Ovary (tissue), 9 donors: ENCODE data around the gene SMARCD2. TPM values are rescaled to one million over a fixed set of nuclear protein-coding genes. Genes with fewer than 3 reads are reported as not detected.

Source experiments
- DNase-seq, 5 donors: peaks; one replicate each; pipeline ENCODE4 v3.0.0-alpha.2; 2019 to 2020
- H3K27ac ChIP-seq, 2 donors: fragments of 200-600 bp; one replicate each; pipeline versions ENCODE4 v1.5.1 to v1.8.0; 2019 to 2022
- H3K27me3 ChIP-seq: fragments of 200-600 bp; one replicate; pipeline ENCODE4 v1.8.0; 2022
- H3K36me3 ChIP-seq: fragments of 200-600 bp; sonication (generic); one replicate; pipeline ENCODE4 v1.5.1; 2019
- H3K4me1 ChIP-seq: one replicate; pipeline ENCODE4 v1.8.1; 2013; ENCODE audit warnings: mild to moderate bottlenecking, moderate library complexity; ENCODE audit not compliant: insufficient read depth
- H3K4me3 ChIP-seq: fragments of 200-600 bp; sonication (generic); one replicate; pipeline ENCODE4 v1.5.1; 2017
- H3K9me3 ChIP-seq, 2 donors: fragments of 200-600 bp in 1 of 2; sonication (generic) in 1 of 2; one replicate each; pipeline versions ENCODE4 v1.5.1 to v1.8.1; 2013 to 2019; ENCODE audit warnings: mild to moderate bottlenecking in 1 of 2, moderate library complexity in 1 of 2
- CTCF ChIP-seq, 3 donors: fragments of 450-650 bp in 2 of 3; fragments of 200-600 bp in 1 of 3; IDR thresholded peaks; one replicate each; pipeline versions ENCODE4 v1.5.1 to v1.8.0; 2016 to 2022; ENCODE audit warnings: antibody characterized with exemption in 3 of 3, mild to moderate bottlenecking in 1 of 3
- EP300 ChIP-seq: sonication (generic); formaldehyde crosslinking; IDR thresholded peaks from one replicate; pipeline ENCODE4 v1.6.1; 2017; ENCODE audit warnings: antibody characterized with exemption
- POLR2A ChIP-seq: fragments of 450-650 bp; IDR thresholded peaks from one replicate; pipeline ENCODE4 v1.6.1; 2017; ENCODE audit warnings: antibody characterized with exemption, mild to moderate bottlenecking, moderate library complexity
- WGBS, 3 donors: extraction: QIAGEN DNeasy Blood & Tissue Kit in 1 of 3; methylation state at CpG; one replicate each; pipeline versions ENCODE4 v1.1.5 to v1.1.7; 2013 to 2017; 5-methylcytosine and 5-hydroxymethylcytosine counted together
- intact Hi-C, 4 donors: fragments of 100-400 bp; cut with DNase I; formaldehyde crosslinking; loops; one replicate each; pipeline versions ENCODE4 v1.11.0 to v1.15.1; 2022 to 2023
- polyA plus RNA-seq, 2 donors: library from polyadenylated mRNA; stranded (reverse); fragments of 200-250 nt in 1 of 2; fragments of 350-450 nt in 1 of 2; fragmentation: Illumina TruSeq in 1 of 2; extraction: RNeasy Lipid Tissue Mini Kit (QIAGEN cat#74804) in 1 of 2; gene quantifications; one replicate each; pipeline ENCODE4 v1.2.3, GENCODE V29; 2013 to 2014
- total RNA-seq, 7 donors: library from RNA; depleted of rRNA in 2 of 7; stranded (reverse); fragments of >200 nt in 2 of 7; fragmentation: NEBNext Ultra II Directional in 3 of 7; extraction: Animal tissue kit (Norgen Biotek cat#: 25700) in 3 of 7; gene quantifications; one replicate each; pipeline versions ENCODE4 v1.1.0 to v1.2.4, GENCODE V29; 2016 to 2023
- donor health status: DM: no; HTN: no; CAD: no; lungs with moderate emphysema.
- donor health status: DM: no; HTN: no; CAD: no.
- donor health status: Bipolar disorder and iron deficiency.
- donor health status: DM: yes; HTN: yes; CAD: no.
- donor health status: DM: no; HTN: no; CAD: no.
- donor health status: DM: yes; HTN: yes; CAD: no.

Gene SMARCD2
- total and polyA plus RNA-seq, 9 donors: 46.2 to 117 (median 69.8) TPM

DNA sequence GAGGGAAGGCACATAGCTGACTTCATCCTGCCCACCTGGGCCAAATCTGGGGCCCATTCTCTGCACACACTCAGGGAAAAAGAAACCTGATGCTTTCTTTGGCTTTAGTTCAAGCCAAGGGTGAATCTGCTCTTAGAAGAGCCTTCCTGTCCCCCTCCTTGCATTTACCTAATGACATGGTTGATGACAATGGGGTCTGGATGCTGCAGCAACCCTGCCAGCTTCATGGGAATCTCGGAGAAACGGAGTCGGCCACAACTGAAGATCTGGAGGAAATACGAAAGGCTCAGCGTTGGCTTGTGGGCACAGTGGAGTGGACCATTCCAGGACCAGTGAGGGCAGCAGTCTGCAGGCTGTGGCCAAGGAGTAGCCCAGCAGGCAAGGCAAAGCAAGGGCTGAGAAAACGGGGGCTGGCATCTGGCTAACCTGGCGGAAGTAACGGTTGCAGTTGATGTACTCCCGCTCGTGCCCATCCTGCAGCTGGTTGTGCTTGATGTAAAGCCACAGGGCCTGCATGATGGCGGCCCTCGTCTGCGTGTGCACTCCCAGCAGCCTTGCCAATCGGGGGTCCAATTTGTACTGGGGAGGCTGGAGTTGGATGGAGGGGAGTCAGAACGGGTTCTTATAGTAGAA is 8.6 kb downstream of the SMARCD2 start:
- H3K27me3 ChIP-seq: no peaks in the 10 kb centered on the region
- no peak overlapping the region for H3K27ac ChIP-seq
- no peaks in the 10 kb centered on the region for H3K36me3 ChIP-seq
- WGBS, 3 donors: 86 to 91% (median 86%) methylated on average over 15 of the region's 15 CpGs
- intact Hi-C loops: loop anchor here in 1 of 4 donors (10.0 kb wide), 1 partner anchor 59 kb away; the partner anchor contains the start of genes CCDC47 and DDX42
- H3K9me3 ChIP-seq: no peaks in the 10 kb centered on the region
- H3K4me1 ChIP-seq: peaks cover 6% of the 10 kb centered on the region
- no peak overlapping the region for H3K4me3 ChIP-seq
- TF ChIP-seq EP300 (no peak), POLR2A (no peak), CTCF (IDR thresholded peaks at IDR 0.05) (no peak)
- DNase-seq: no peak

- Histone ChIP-seq H3K9me3 (no peaks in the 10 kb centered on the region), H3K4me3 (no peak overlapping the region), H3K27ac (no peak overlapping the region), H3K4me1 (peaks cover 4% of the 10 kb centered on the region), H3K27me3 (no peaks in the 10 kb centered on the region), H3K36me3 (no peaks in the 10 kb centered on the region)
- 73 to 76% (median 75%) methylated on average over 13 to 14 of the region's 14 CpGs for WGBS, 3 donors
- DNase-seq: no peak
- TF ChIP-seq EP300: no peak
- TF ChIP-seq POLR2A: no peak
- TF ChIP-seq CTCF (IDR thresholded peaks at IDR 0.05): no peak
- intact Hi-C loops: loop anchor here in 1 of 4 donors (10.0 kb wide), 1 partner anchor 58 kb away; the partner anchor contains the start of genes CCDC47 and DDX42
Measured at GRCh38 chr17:63833026-63833740, 9.3 kb downstream of the SMARCD2 start.

- Histone ChIP-seq H3K9me3 (no peaks in the 10 kb centered on the region), H3K4me1 (peaks cover 3% of the 10 kb centered on the region), H3K27me3 (no peaks in the 10 kb centered on the region), H3K36me3 (no peaks in the 10 kb centered on the region), H3K27ac (no peak overlapping the region), H3K4me3 (no peak overlapping the region)
- WGBS, 3 donors: 67 to 77% (median 75%) methylated on average over 2 of the region's 2 CpGs
- no peak for DNase-seq
- TF ChIP-seq EP300 (no peak), CTCF (IDR thresholded peaks at IDR 0.05) (no peak), POLR2A (no peak)
- intact Hi-C loops: loop anchor here in 1 of 4 donors (10.0 kb wide), 1 partner anchor 58 kb away; the partner anchor contains the start of genes CCDC47 and DDX42
Measured at GRCh38 chr17:63832455-63832854, 10.0 kb downstream of the SMARCD2 start.

- TF ChIP-seq POLR2A (no peak), EP300 (no peak), CTCF (IDR thresholded peaks at IDR 0.05) (no peak)
- no peak overlapping the region for H3K4me3 ChIP-seq
- no peaks in the 10 kb centered on the region for H3K27me3 ChIP-seq
- no peak for DNase-seq
- 74 to 83% (median 81%) methylated on average over 5 of the region's 5 CpGs for WGBS, 3 donors
- intact Hi-C loops: loop anchor here in 1 of 4 donors (10.0 kb wide), 1 partner anchor 57 kb away; the partner anchor contains the start of genes CCDC47 and DDX42
- no peaks in the 10 kb centered on the region for H3K36me3 ChIP-seq
- no peaks in the 10 kb centered on the region for H3K9me3 ChIP-seq
- H3K4me1 ChIP-seq: peaks cover 3% of the 10 kb centered on the region
- no peak overlapping the region for H3K27ac ChIP-seq
Measured at GRCh38 chr17:63832014-63832413, 10.5 kb downstream of the SMARCD2 start.
